IMR-90 (cell line): Measurements from ENCODE around the gene AKAP6.

Experiments used
- CHD1 ChIP-seq: IDR thresholded peaks from 2 replicates; pipeline ENCODE4 v1.6.1; 2012; ENCODE audit warnings: low read depth, low read length, improper control_type of control experiment
- FOS ChIP-seq: fragments of 150-350 bp; IDR thresholded peaks from 2 replicates; pipeline ENCODE4 v1.6.1; 2016; ENCODE audit warnings: low read depth, low read length
- MXI1 ChIP-seq: IDR thresholded peaks from 2 replicates; pipeline ENCODE4 v1.6.1; 2012; ENCODE audit warnings: low read depth, mild to moderate bottlenecking, low read length, moderate library complexity, borderline replicate concordance
- POLR2A ChIP-seq: IDR thresholded peaks from 2 replicates; pipeline ENCODE4 v1.6.1; 2012; ENCODE audit warnings: mild to moderate bottlenecking, low read depth, low read length
- SMC3 ChIP-seq: fragments of 150-350 bp; IDR thresholded peaks from 2 replicates; pipeline ENCODE4 v1.6.1; 2016; ENCODE audit warnings: low read depth, mild to moderate bottlenecking, antibody characterized with exemption, low read length, moderate library complexity
- TF ChIP-seq, protein P1 (sequence below): conservative IDR thresholded peaks from 2 replicates; pipeline ENCODE4 v1.5.1; 2012; ENCODE audit warnings: mild to moderate bottlenecking, low read depth, low read length, improper control_type of control experiment
- TF ChIP-seq, protein P2 (sequence below): fragments of 150-350 bp; IDR thresholded peaks from 2 replicates; pipeline ENCODE4 v1.6.1; 2016; ENCODE audit warnings: low read depth, mild to moderate bottlenecking, low read length, moderate library complexity, borderline replicate concordance
- TF ChIP-seq, protein P3 (sequence below): fragments of 150-350 bp; IDR thresholded peaks from 2 replicates; pipeline ENCODE4 v1.6.1; 2017; ENCODE audit warnings: mild to moderate bottlenecking, antibody characterized with exemption, low read length, low read depth

DNA sequence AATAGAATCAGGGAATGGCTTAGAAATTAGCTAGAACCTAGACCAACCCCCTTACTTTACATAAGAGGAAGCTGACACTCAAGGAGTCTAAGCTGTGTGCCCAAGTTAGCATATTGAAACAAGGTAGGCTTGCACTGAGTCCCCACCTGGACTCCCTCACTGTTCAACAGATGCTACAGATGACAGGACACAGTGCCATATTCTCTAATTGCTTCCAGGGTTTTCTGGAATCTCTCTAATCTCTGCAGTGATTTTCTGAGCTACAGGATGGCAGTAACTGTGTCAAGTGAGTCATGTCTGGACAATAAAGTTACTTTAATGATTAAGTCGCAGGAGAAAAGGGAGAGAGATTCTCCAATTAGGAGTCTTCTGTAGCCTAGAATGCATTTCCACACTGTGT lies 35.8 kb downstream of the AKAP6 start:
- TF ChIP-seq, protein P1, sequence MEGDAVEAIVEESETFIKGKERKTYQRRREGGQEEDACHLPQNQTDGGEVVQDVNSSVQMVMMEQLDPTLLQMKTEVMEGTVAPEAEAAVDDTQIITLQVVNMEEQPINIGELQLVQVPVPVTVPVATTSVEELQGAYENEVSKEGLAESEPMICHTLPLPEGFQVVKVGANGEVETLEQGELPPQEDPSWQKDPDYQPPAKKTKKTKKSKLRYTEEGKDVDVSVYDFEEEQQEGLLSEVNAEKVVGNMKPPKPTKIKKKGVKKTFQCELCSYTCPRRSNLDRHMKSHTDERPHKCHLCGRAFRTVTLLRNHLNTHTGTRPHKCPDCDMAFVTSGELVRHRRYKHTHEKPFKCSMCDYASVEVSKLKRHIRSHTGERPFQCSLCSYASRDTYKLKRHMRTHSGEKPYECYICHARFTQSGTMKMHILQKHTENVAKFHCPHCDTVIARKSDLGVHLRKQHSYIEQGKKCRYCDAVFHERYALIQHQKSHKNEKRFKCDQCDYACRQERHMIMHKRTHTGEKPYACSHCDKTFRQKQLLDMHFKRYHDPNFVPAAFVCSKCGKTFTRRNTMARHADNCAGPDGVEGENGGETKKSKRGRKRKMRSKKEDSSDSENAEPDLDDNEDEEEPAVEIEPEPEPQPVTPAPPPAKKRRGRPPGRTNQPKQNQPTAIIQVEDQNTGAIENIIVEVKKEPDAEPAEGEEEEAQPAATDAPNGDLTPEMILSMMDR, result no peak
- no peak for TF ChIP-seq POLR2A
- no peak for TF ChIP-seq SMC3
- TF ChIP-seq FOS, result no peak
- no peak for TF ChIP-seq MXI1
- TF ChIP-seq, protein P2, sequence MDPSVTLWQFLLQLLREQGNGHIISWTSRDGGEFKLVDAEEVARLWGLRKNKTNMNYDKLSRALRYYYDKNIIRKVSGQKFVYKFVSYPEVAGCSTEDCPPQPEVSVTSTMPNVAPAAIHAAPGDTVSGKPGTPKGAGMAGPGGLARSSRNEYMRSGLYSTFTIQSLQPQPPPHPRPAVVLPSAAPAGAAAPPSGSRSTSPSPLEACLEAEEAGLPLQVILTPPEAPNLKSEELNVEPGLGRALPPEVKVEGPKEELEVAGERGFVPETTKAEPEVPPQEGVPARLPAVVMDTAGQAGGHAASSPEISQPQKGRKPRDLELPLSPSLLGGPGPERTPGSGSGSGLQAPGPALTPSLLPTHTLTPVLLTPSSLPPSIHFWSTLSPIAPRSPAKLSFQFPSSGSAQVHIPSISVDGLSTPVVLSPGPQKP, result no peak
- TF ChIP-seq, protein P3, sequence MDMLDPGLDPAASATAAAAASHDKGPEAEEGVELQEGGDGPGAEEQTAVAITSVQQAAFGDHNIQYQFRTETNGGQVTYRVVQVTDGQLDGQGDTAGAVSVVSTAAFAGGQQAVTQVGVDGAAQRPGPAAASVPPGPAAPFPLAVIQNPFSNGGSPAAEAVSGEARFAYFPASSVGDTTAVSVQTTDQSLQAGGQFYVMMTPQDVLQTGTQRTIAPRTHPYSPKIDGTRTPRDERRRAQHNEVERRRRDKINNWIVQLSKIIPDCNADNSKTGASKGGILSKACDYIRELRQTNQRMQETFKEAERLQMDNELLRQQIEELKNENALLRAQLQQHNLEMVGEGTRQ, result no peak
- TF ChIP-seq CHD1, result no peak
